ENCODE results near the gene GRHL1. TPM values are rescaled to one million over a fixed set of nuclear protein-coding genes. Genes with fewer than 3 reads are reported as not detected.

The GRHL1 gene
- total and polyA plus RNA-seq, 2 of the 8 experiments (the other 6 are each of a cell fraction or from before 2014, with no cell fraction given), result 1.3 to 3.6 TPM

GRCh38 chr2:10038716-10039115 is 87.2 kb downstream of the GRHL1 start:
- peaks cover 0 to 5% (median 2%) of the 10 kb centered on the region in 4 experiments; a peak in 3 of 7 replicates for H3K4me1 ChIP-seq (replicated peaks in 1 of 4; ENCODE audit: control insufficient read depth in 3 of 4, insufficient read depth in 4 of 4, low read length in 3 of 4)
- no peaks in the 10 kb centered on the region for H3K9me3 ChIP-seq (ENCODE audit: insufficient read depth in 2 of 2, low read depth in 1 of 2, low read length in 1 of 2)
- peaks cover 8% of the 10 kb centered on the region; the same call in 1 of the 2 replicates for H3K23me2 ChIP-seq (ENCODE audit: low read depth, low read length)
- H2AK5ac ChIP-seq (ENCODE audit: low read depth, low read length), result no peak overlapping the region
- H3K18ac ChIP-seq (ENCODE audit: extremely low read depth, low read length), result no peak overlapping the region
- no peak overlapping the region for H2AFZ ChIP-seq (ENCODE audit: low read length)
- no peaks in the 10 kb centered on the region for H3K79me2 ChIP-seq (ENCODE audit: control insufficient read depth in 1 of 2, insufficient read depth in 2 of 2, low read length in 2 of 2)
- H2BK20ac ChIP-seq (ENCODE audit: low read length), result no peak overlapping the region
- H3K4me2 ChIP-seq (ENCODE audit: insufficient read depth in 1 of 2, low read depth in 2 of 2, low read length in 2 of 2), result no peak overlapping the region
- no peak overlapping the region for H4K5ac ChIP-seq (ENCODE audit: insufficient read length, low read depth, low read length)
- H3K27ac ChIP-seq (ENCODE audit: low read depth, low read length), result no peak overlapping the region
- H2BK12ac ChIP-seq (ENCODE audit: low read depth, low read length), result no peak overlapping the region
- no peak overlapping the region for H3K4ac ChIP-seq (replicated peaks; ENCODE audit: insufficient read length, low read depth, low read length)
- H3K23ac ChIP-seq (ENCODE audit: insufficient read length), result no peak overlapping the region
- no peaks in the 10 kb centered on the region for H3K79me1 ChIP-seq (ENCODE audit: low read depth, low read length)
- no peaks in the 10 kb centered on the region for H4K20me1 ChIP-seq (replicated peaks in 1 of 2; ENCODE audit: control insufficient read depth in 1 of 2, insufficient read depth in 2 of 2, low read length in 2 of 2)
- H3K27me3 ChIP-seq (replicated peaks in 1 of 4; ENCODE audit: control insufficient read depth in 3 of 4, extremely low read depth in 1 of 4, insufficient read depth in 3 of 4, low read length in 3 of 4), result peaks cover 0 to 21% (median 14%) of the 10 kb centered on the region in 4 experiments; a peak in 6 of 7 replicates
- H3K14ac ChIP-seq (ENCODE audit: insufficient read length), result no peak overlapping the region
- no peak overlapping the region for H2BK120ac ChIP-seq (replicated peaks; ENCODE audit: low read depth, low read length)
- H3K4me3 ChIP-seq (ENCODE audit: extremely low read depth in 1 of 4, insufficient read depth in 2 of 4, low read depth in 3 of 4, low read length in 4 of 4), result no peak overlapping the region
- H2BK5ac ChIP-seq (ENCODE audit: low read depth, low read length), result no peak overlapping the region
- no peak for DNase-seq (ENCODE audit: low read depth in 1 of 2, low spot score in 2 of 2)
- ChIA-PET CTCF (ENCODE audit: partially characterized antibody) (interaction anchor here (0.7 to 2.0 kb wide), 6 partner anchors 9 to 225 kb away, joined by 3 to 12 read pairs (median 4); no protein-coding TSS in a partner anchor), POLR2A (ENCODE audit: partially characterized antibody) (interaction anchor here (0.6 to 1.4 kb wide), 2 partner anchors 10 to 408 kb away, joined by 3 read pairs; partner anchors contain the start of gene YWHAQ)
- no peak for FAIRE-seq
- no peaks in the 10 kb centered on the region for H3K36me3 ChIP-seq (ENCODE audit: control insufficient read depth in 2 of 4, insufficient read depth in 4 of 4, low read length in 3 of 4)
- H2BK15ac ChIP-seq (ENCODE audit: low read length), result no peak overlapping the region
- no peak overlapping the region for H3K9ac ChIP-seq (replicated peaks in 1 of 4; ENCODE audit: extremely low read depth in 1 of 4, low read depth in 3 of 4, low read length in 3 of 4)
- H4K8ac ChIP-seq (ENCODE audit: extremely low read depth, insufficient read depth, low read length), result no peak overlapping the region
- no peak overlapping the region for H3K56ac ChIP-seq (replicated peaks; ENCODE audit: insufficient read length, low read depth, low read length)
- H4K91ac ChIP-seq (replicated peaks; ENCODE audit: insufficient read length, low read length), result no peak overlapping the region
- TF ChIP-seq TAF1 (IDR thresholded peaks at IDR 0.05; ENCODE audit: low read depth, low read length), result no peak
- no peak for TF ChIP-seq JUN (IDR thresholded peaks at IDR 0.05; ENCODE audit: low read depth, low read length)
- TF ChIP-seq EGR1 (IDR thresholded peaks at IDR 0.05; ENCODE audit: borderline replicate concordance, low read depth, low read length), result no peak
- TF ChIP-seq SP1 (IDR thresholded peaks at IDR 0.05; ENCODE audit: low read depth, low read length), result no peak
- no peak for TF ChIP-seq E2F6 (IDR thresholded peaks at IDR 0.05)

All from H1 (cell line).